ENCODE results near the gene LRP1-AS.

- no peak for TF ChIP-seq CTCF (IDR thresholded peaks at IDR 0.05)
- TF ChIP-seq POLR2A (IDR thresholded peaks at IDR 0.05): no peak
Observed at GRCh38 chr12:57173683-57174082, 26.3 kb upstream of the LRP1-AS start.
